HG03457 (cell line): ENCODE data around the gene STIMATE.

Source experiments
- ATAC-seq: cut with Tn5 transposase; IDR thresholded peaks from one replicate; pipeline ENCODE4 v1.9.1; 2021; ENCODE audit warnings: moderate number of reproducible peaks; ENCODE audit not compliant: unreplicated experiment

The STIMATE gene

DNA sequence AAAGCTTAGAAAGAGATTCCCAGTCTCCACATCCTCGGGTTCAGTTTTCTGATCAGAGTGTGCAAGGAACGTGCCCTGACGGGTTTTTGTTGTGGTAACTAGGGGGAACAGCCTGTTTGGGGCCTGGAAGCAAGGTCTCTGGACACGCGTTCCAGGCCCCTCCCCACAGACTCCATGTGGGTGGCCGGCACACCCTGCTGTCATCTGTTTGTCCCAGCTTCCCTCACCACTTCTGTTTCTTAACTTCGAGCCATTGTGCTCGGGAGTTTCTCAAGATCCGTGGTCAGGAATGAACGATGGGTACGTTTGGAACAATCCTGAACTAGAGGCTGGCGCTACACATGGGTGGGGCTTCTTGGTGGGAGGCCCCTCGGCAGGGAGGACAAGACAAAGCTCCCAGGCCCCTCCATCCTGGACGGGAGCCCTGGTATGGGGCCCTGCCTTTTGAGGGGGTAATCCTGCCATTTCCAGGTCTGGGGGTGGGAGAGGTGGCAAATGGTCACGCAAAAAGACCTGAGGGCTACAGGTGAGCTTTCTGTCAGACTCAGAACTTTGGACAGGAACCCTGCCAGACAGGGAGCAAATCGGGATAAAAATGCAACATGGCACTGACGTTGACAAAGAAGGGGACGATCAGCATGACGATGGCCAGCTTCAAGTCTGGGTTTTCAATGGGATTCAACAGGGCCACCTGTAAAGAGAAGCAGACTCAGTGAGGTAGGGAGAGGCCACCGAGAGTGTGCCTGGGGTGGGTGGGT, 54.1 kb downstream of the STIMATE start:
- no peak for ATAC-seq

DNA sequence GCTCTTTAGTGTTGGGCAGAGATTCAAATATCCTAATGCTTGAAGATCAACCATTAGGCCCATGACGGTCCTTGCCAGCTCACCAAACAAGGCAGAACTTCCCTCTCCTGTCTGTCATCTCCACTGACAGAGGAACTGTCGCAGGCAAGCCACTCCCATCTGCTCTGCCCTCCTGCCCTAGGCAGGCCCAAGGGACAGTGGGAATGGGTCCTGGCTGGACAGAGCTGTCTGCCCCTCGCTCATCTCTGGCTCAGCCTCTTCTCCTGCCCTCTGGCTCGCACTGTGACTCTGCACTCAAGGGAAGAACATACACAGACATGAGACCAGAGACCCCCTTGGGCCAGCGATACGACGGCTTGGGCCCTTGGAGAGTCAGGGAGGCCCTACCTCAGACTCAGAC, 54.9 kb downstream of the STIMATE start:
- ATAC-seq, result no peak

DNA sequence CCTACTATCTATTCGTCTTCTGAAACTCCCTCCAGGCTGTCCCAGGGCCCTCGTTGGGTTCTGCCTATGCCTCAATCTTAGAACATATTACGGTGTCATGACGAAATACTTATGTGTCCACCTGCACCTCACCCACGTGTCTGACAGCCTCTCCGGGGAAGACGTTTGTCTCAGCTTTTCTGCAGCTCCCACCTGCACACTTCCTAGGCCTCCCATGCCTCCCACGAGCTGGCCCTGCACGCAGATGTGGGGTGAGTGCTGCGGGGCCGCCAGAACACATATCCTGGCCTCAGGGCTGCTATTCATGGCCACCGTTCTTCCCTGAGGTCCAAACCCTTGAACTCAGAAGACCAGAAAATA, 55.4 kb downstream of the STIMATE start:
- no peak for ATAC-seq

DNA sequence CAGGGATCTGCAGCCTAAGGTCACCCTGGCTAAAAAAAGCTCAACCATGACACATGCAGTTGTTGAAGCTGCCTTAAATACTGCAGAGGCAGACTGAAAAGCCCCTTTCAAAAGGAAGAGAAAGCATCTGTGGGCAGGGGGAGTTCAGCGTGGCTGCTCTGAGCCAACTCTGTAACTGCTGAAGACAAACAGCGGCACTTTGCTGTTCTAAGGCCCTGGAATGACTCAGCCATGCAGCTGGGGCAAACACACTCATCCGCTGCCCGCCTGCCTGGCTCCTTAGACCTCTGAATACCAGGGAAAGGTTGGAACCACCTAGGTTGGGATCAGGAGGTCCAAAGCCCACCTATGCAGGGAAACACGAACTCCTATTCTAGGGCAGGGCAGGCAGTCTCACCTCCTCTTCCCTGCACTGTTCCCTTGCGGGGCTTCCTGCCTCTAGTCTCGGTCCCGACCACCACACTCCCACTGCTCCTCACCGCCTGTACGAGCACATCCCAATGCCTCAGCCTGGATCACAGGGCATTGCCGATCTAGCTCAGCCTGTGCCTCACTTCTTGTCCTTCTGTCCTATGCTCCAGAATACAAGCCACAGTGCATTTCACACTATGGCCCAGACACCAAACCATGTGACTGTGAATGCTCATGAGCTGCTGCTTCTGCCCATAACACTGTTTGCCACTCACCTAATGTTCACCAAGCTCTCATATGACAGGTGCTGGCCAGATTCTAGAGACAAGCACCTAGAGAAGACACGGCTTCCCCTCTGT, 56.0 kb downstream of the STIMATE start:
- no peak for ATAC-seq

DNA sequence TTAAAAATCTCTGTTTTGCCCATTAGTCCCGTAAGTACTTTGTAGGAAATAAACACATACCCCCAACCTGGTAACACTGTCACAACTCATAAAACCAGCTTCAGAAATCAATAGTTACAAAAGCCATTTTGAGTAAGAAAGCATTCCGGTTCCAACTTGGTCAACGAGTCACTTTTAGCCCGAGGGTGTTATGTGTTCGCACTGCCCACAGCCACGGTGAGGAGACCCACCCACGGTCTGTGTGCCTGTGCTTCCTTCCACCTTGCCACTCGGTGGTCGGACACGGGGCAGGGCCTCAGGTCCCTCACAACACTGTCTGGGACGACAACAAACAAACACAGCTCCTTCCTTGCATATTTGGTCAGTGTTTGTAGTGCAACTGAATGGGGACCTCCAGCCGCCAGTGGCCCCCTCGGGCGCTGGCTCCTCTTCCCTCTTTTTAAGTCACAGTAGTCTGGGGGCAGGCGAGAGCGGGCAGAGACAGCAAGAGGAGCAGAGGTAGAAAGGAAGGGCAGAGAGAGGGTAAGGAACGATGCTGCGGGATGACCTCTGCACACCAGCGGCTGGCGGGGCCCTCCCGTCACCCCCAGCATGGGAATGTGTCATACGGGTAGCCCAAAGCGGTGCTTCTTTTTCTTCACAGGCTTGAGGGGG, 57.3 kb downstream of the STIMATE start:
- no peak for ATAC-seq

DNA sequence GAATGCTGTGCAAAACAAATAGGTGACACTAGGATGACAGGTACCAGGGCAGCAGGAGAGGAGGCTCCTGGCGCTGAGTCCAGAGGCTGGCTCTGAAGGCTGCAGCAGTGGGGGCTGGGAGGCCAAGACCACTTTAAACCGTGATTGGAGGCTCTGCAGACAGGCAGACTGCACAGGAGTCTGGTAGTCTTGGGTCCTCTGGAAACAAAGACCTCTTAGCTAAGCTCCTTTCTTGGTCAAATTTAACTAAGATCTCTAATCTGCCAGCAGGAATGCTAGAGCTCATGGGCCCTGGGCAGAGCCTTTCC, 58.1 kb downstream of the STIMATE start:
- no peak for ATAC-seq

DNA sequence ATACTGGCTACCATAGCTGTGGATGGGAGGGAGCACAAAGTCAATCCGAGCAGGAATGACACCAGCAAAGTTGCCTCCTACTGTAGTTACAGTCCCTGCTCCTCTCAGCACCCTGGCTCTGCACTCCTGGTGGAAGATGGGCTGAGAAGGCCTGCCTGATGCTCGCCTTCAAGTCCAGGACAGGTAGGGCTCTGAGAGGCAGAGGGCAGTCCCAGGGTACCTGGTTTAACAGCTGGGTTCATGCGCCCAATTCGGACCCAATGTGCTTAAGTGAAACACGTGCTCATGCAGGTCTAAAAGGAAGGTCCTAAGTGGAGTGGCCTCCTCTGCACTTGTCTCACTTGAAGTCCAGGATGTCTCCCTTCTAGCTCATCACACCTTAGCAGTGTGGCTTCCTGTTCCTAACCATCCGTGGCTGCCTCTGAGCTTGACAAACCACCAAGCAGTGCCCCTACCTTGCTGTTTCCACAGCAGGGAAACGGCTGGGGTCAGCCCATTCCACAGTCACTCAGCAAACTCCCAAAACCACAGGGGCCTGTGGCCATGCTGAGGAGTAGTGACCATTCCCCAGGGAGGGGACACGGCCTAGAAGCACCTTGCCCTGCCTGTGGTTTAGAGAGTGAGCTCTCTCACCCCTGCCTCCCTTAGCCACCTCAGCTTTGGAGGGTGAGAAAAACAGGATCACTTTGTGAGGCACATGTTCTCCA, 58.6 kb downstream of the STIMATE start:
- no peak for ATAC-seq

DNA sequence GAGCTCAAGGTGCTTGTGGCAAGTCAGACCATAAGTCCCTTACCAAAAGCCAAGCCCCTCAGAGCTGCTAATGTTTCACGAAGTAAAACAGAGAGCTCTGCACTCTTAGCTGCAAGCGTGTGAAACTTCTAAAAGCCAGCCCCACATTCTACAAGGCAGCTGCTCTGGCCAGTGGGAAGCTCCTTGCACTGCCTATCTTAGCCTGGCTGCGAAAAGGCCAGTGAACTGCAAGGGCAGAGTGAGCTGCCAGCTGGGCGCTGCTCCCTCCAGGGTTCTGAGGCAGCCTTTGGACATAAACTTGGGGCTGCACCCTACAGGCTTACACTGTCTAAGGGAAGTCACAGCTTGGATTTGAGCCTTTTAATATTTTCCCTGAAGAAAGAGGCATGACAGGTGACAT, 60.4 kb downstream of the STIMATE start:
- ATAC-seq, result no peak

DNA sequence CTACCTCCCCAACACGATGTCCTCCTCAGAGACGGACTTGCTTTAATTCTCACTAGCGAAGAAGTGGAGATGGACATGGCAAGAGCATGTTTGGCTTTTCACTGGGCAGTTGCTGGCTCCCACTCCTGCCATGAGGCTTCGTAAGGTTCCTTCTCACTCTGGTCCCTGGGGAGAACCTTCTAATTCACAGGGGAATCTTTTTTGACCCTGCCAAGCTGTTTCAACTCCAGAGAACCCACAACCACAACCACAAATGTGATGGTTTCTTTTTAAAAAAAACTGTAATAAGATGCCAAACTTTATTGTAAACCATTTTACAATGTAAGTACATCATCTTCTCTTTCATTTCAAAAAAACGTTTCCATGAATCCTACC, 60.9 kb downstream of the STIMATE start:
- ATAC-seq, result no peak

DNA sequence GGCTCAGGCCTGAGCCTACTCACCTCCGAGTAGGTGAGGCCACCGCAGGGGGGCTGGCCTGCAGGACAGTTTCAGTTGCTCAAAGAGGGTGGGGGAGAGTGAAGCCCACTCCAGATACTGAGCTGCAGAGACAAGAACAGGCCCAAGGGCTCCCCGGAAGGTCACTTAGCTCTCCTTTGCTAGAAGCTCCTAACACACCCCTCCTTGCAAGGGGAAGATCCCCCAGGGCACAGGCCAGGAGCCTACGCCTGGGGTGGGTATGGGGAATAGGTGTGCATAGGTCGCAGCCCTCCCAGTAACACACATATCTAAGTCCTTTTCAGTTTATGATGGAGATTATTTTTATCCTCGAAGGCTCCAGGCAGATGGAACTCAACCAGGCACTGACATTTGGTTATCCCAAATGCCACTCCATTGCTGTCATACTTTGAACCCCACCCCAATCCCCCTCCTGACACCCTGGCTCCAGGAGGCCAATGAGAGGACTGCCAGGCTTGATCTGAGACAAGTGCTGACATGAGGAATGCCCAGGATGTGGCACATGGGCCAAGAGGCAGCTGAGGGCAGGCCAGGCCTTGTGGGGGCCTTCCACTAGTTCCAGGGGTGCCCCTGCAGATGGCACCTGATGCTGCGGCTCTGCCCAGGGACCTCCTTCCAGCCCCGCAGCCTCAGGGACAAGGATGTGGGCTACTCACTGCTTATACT, 61.4 kb downstream of the STIMATE start:
- ATAC-seq, result no peak

DNA sequence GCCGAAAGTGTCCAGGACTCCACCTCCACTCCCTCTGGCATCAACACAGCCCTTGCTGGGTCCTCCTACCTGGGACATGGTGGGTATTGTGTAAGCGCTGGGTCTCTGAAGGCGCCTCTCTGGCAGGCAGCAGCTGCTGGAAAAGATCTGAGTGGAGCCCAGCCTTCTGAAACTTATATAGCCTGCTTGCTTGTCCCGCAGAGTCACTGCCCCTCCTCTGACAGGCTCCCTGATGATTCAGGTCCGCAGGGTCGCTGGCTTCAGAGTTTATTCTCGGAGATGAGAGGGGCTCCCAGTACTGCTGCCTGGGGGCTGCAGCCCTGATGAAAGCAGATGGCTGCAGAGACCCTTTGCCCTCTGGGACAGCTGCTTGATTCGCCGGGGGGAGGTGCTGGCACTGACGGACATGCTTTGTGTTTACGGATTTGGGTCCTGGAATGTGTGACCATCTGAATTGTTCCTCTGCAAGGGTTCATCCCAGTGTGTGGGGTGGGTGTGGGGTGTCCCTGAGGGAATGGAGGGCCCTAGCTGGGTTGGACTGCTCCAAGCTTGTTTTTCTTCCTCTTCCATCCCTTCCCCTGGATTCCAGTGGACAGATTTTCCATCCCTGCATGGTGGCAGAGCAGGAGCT, 62.4 kb downstream of the STIMATE start, which contains the start of gene MUSTN1:
Gene MUSTN1 (minus strand): TSS at position 149 of the 631 bp plus-strand sequence. CDS start 71 bp downstream, at position 78.
- no peak for ATAC-seq

DNA sequence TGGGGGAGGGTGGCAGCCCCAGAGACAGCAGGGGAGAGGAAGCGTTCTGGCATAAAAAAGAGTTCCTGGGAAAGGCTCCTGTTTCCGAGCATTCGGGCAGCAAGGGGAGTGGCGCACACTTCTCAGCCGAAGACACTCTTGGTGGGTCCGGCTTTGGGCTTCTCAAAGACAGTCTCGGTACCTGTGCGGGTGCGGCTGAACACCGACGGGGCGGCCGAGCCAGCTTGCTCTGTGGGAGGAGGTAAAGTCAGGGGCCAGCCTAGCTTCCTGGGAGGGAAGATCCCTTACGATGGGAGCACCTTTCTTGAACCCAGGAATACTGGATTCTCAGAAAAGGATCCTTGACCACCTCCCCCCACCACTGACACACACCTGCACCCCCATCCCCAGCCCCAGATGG, 64.1 kb downstream of the STIMATE start:
- no peak for ATAC-seq

DNA sequence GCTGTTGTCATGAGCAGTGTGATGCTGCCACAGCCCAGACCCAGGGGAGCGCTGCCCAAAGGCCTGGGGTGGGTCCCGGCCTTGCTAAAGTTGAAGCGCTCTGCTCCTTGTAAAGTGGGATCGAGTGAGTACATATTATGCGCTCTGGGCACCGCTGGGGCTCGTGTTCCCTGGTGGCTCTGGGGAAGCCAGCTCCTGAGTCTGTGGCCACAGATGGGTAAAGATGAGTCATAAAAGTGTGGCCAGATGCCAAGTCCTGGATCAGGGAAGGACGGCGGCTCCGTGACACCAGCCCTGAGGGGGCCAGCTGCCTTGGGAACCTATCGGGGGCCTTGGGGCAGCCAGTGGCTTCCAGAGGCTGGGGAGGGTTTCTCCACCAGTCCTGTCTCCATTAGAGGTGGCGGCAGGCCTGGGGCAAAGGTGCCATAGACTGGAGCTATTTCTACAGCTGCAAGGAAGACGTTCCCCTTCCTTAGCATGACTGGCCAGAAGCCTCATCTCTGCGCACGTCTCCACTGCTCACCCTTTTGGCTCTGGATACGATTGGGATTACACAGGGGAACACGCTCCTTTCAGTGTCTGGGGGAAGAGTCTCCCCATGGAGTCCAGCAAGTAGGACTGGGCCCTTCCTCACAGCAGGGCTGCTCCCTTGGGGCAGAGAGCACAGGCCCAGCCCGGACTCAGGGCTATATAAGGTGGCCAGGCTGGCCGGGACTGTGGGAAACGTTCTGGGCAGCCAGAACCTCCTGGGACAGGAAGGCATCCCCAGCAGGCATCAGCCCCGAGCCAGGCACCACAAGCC, 65.6 kb downstream of the STIMATE start:
- ATAC-seq, result no peak

DNA sequence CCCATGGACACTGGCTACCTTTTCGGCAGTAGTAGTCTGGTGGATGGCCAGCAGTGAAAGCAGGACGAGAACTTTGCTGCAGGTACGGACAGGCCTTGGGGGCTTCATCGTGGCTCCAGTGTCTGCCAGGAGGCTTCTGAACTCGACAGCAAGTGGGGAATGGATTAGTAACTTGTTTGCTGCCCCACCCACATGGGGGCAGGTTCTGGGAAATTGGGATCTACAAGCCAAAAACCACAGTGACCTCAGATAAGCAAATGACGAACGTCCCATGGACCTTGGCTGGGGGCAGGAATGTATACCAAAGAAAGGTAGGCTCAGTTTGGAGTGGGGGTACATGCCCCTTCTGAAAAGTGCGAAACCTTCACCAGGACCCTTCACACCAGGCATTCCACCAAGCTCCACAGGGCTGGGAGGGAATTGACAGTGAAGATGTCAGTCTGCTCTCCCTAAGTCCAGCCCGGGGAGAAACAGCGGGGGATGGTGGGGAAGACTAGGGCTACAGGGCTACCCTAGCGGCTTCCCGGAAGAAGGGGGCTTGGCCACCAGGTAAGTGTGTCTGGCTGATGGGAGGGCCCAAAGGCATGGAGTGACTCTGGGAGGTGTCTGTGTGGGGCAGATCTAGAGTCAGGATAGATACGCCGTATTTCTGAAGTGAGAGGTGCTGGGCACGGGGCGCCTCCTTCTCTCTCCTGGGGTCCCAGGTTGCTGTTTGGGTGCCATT, 66.7 kb downstream of the STIMATE start, which contains the start of gene ITIH4:
Gene ITIH4 (minus strand): TSS at position 138 of the 724 bp plus-strand sequence. CDS start 30 bp downstream, at position 108.
- ATAC-seq, result no peak

DNA sequence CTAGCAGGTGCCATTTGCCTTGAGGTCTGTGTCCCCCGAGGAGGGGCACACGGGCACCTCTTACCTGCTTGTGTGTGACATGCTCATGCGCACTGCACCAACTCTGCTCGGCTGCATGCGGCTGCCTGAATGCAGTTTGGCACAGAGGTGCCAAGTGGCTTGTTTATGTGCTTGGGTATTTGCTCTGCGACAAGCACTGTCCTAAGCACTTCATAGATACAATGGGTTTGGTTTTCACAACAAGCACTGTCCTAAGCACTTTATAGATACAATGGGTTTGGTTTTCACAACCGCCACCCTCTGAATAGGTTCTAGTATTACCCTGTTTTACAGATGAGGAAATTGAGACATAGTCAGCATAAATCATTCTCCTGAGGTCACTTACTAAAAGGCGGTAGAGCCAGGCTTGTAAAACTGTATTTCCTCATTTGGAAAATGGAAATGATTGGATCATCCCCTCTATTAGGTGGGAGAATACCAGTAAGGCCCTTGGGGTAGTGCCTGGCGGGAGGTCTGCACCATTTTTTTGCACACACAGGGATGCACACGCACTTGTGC, 67.4 kb downstream of the STIMATE start:
- ATAC-seq, result no peak

DNA sequence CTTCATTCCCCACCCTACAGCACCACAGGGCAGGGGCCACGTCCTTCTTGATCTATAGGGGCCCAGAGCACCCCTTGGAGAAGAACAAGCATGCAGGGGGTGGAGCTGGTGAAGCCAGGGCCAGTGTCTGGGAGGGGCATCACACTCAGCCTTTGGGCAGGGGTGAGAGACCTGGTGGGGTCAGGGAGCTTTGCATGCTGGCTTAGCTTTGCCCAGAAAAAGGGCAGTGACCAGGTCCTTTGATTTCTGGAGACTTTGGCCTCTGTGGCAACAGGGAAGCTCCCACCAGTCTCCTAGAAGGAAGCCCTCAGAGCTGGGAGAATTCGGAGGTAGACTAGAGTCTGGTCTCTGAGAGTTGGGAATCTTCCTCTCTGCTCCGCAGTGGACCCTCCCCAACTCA, 67.9 kb downstream of the STIMATE start:
- no peak for ATAC-seq

DNA sequence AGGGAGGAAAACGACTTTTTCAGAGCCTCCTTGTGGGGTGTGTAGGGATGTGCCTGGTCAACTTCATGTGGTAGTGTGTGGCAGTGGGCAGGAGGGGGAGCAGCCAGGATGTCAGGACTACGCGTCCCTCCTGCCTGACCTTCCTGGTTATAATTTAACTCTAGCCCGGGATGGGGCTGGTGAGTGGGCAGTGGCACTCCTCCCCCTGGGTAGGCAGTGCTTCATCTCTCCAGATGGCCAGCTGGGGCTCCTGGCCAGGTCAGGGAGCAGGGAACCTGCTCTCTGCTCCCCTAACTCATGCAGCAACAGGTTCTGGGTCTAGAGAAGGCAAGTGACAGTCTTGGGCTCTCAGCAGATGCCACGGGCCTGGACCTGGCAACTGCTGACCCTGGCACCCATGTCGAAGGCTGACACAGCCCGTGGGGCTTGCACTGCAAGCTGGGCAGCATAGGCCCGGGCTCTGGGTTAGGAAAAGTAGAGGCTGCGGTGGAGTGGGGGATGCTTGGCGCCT, 69.4 kb downstream of the STIMATE start:
- no peak for ATAC-seq

DNA sequence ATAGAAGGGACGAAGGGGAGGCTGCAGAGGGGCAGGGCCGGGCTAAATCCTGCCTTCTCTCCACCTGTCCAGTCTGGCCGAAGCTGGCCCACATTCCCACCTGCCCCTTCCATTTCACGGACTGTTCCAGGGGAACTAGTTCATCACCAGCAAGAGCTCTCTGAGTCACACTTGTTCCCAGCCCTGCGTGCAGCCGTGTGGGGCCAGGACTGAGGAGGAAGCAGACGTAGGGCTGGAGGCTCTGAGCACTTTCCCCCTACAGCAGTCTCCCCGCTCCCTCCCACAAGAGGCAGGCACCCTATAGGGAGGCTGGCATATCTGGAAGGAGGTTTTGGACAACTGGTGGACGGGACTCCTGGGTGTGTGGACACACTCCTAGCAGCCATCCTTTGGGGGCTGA, 69.9 kb downstream of the STIMATE start:
- ATAC-seq, result no peak
